DOHH2 (cell line): ENCODE results near the gene KLK15.

Source experiments
- H3F3A ChIP-seq: fragments of 200-600 bp; sonication (generic), shearing (Covaris generic); 2 replicates; pipeline ENCODE4 v1.6.0; 2016; ENCODE audit warnings: antibody characterized with exemption, mild to moderate bottlenecking; ENCODE audit not compliant: control insufficient read depth, insufficient read depth
- H3K27ac ChIP-seq: fragments of 200-600 bp; sonication (generic); 2 replicates; pipeline ENCODE4 v1.5.1; 2014; ENCODE audit warnings: low read depth, mild to moderate bottlenecking, low read length, moderate library complexity
- H3K27me3 ChIP-seq: fragments of 200-600 bp; sonication (generic); 2 replicates; pipeline ENCODE4 v1.6.1; 2014; ENCODE audit warnings: mild to moderate bottlenecking, low read length, mixed read lengths; ENCODE audit not compliant: control insufficient read depth
- H3K36me3 ChIP-seq: fragments of 200-600 bp; sonication (generic); 2 replicates; pipeline ENCODE4 v1.6.1; 2014; ENCODE audit warnings: mild to moderate bottlenecking, low read length, moderate library complexity, mixed read lengths; ENCODE audit not compliant: control insufficient read depth
- H3K4me1 ChIP-seq: fragments of 200-600 bp; sonication (generic); 2 replicates; pipeline ENCODE4 v1.6.1; 2014; ENCODE audit warnings: mild to moderate bottlenecking, low read length, mixed read lengths; ENCODE audit not compliant: control insufficient read depth
- H3K4me2 ChIP-seq: fragments of 200-600 bp; sonication (generic); 2 replicates; pipeline ENCODE4 v1.6.0; 2014; ENCODE audit warnings: mild to moderate bottlenecking, low read length, moderate library complexity
- H3K4me3 ChIP-seq: fragments of 200-600 bp; sonication (generic); 2 replicates; pipeline ENCODE4 v1.5.1; 2014; ENCODE audit warnings: mild to moderate bottlenecking, low read length, mixed read lengths
- H3K79me2 ChIP-seq: fragments of 200-600 bp; sonication (generic); 2 replicates; pipeline ENCODE4 v1.6.1; 2014; ENCODE audit warnings: mild to moderate bottlenecking, low read length, mixed read lengths; ENCODE audit not compliant: control insufficient read depth
- H3K9me2 ChIP-seq: fragments of 200-600 bp; sonication (generic); replicated peaks from 2 replicates; pipeline ENCODE4 v1.6.1; 2014; ENCODE audit warnings: mild to moderate bottlenecking, low read length, mixed read lengths; ENCODE audit not compliant: control insufficient read depth
- H3K9me3 ChIP-seq: fragments of 200-600 bp; sonication (generic); 2 replicates; pipeline ENCODE4 v1.6.1; 2014; ENCODE audit warnings: antibody characterized with exemption, low read length, mixed read lengths; ENCODE audit not compliant: control insufficient read depth, insufficient read depth
- H4K20me1 ChIP-seq: fragments of 200-600 bp; sonication (generic); 2 replicates; pipeline ENCODE4 v1.6.0; 2014; ENCODE audit warnings: low read depth, mild to moderate bottlenecking, antibody characterized with exemption, low read length, moderate library complexity; ENCODE audit not compliant: control insufficient read depth, insufficient read depth
- CTCF ChIP-seq: fragments of 200-600 bp; sonication (generic); IDR thresholded peaks from one replicate; pipeline ENCODE4 v1.5.1; 2014; ENCODE audit warnings: antibody characterized with exemption, mild to moderate bottlenecking, low read depth, low read length; ENCODE audit not compliant: poor library complexity, severe bottlenecking
- EZH2phosphoT487 ChIP-seq: fragments of 200-600 bp; sonication (generic); IDR thresholded peaks from 2 replicates; pipeline ENCODE4 v1.6.1; 2017; ENCODE audit warnings: borderline replicate concordance, mild to moderate bottlenecking, antibody characterized with exemption, low read length, moderate library complexity, mixed read lengths

KLK15 gene

GRCh38 chr19:50861010-50861409 lies 27.6 kb upstream of the KLK15 start:
- H3K27ac ChIP-seq = no peak overlapping the region
- H3K79me2 ChIP-seq = no peaks in the 10 kb centered on the region
- H3F3A ChIP-seq = no peaks in the 10 kb centered on the region
- H3K4me1 ChIP-seq = no peaks in the 10 kb centered on the region
- no peaks in the 10 kb centered on the region for H4K20me1 ChIP-seq
- H3K9me3 ChIP-seq = no peaks in the 10 kb centered on the region
- no peak for TF ChIP-seq CTCF
- TF ChIP-seq EZH2phosphoT487 = no peak
- peaks cover 13% of the 10 kb centered on the region for H3K27me3 ChIP-seq
- H3K4me3 ChIP-seq = no peak overlapping the region
- H3K36me3 ChIP-seq = no peaks in the 10 kb centered on the region
- H3K9me2 ChIP-seq = no peaks in the 10 kb centered on the region
- H3K4me2 ChIP-seq = no peak overlapping the region

- no peaks in the 10 kb centered on the region for H3K9me2 ChIP-seq
- no peak overlapping the region for H3K4me2 ChIP-seq
- H3K9me3 ChIP-seq = no peaks in the 10 kb centered on the region
- H3F3A ChIP-seq = no peaks in the 10 kb centered on the region
- no peak overlapping the region for H3K4me3 ChIP-seq
- no peak overlapping the region for H3K27ac ChIP-seq
- TF ChIP-seq CTCF (no peak), EZH2phosphoT487 (no peak)
- no peaks in the 10 kb centered on the region for H3K36me3 ChIP-seq
- peaks cover 15% of the 10 kb centered on the region for H3K27me3 ChIP-seq
- H3K79me2 ChIP-seq = no peaks in the 10 kb centered on the region
- no peaks in the 10 kb centered on the region for H4K20me1 ChIP-seq
- no peaks in the 10 kb centered on the region for H3K4me1 ChIP-seq
Observed at GRCh38 chr19:50859849-50860248, 26.5 kb upstream of the KLK15 start.

GRCh38 chr19:50858886-50859285 lies 25.5 kb upstream of the KLK15 start:
- H3K27ac ChIP-seq = no peak overlapping the region
- TF ChIP-seq EZH2phosphoT487 = no peak
- no peak for TF ChIP-seq CTCF

GRCh38 chr19:50857366-50857765 lies 24.0 kb upstream of the KLK15 start:
- no peaks in the 10 kb centered on the region for H3K36me3 ChIP-seq
- no peaks in the 10 kb centered on the region for H3K79me2 ChIP-seq
- H3K9me2 ChIP-seq = no peaks in the 10 kb centered on the region
- H3F3A ChIP-seq = no peaks in the 10 kb centered on the region
- H3K27me3 ChIP-seq = peaks cover 15% of the 10 kb centered on the region
- H3K9me3 ChIP-seq = no peaks in the 10 kb centered on the region
- H4K20me1 ChIP-seq = no peaks in the 10 kb centered on the region
- no peak overlapping the region for H3K27ac ChIP-seq
- no peak overlapping the region for H3K4me2 ChIP-seq
- TF ChIP-seq EZH2phosphoT487 = no peak
- H3K4me1 ChIP-seq = no peaks in the 10 kb centered on the region
- H3K4me3 ChIP-seq = no peak overlapping the region

More at GRCh38 chr19:50858886-50859285, 25.5 kb upstream of the KLK15 start:
- Histone ChIP-seq H3K27me3 (peaks cover 15% of the 10 kb centered on the region), H3K4me3 (no peak overlapping the region), H3K79me2 (no peaks in the 10 kb centered on the region), H3F3A (no peaks in the 10 kb centered on the region), H3K4me2 (no peak overlapping the region), H3K9me3 (no peaks in the 10 kb centered on the region), H3K9me2 (no peaks in the 10 kb centered on the region), H3K36me3 (no peaks in the 10 kb centered on the region), H3K4me1 (no peaks in the 10 kb centered on the region), H4K20me1 (no peaks in the 10 kb centered on the region)
